HL-60 (cell line): ENCODE data around the gene CHST13.

Experiments used
- GABPA ChIP-seq: IDR thresholded peaks from 2 replicates; pipeline ENCODE4 v1.6.1; 2012; ENCODE audit warnings: low read depth
- POLR2AphosphoS5 ChIP-seq: IDR thresholded peaks from 2 replicates; pipeline ENCODE4 v1.6.1; 2012; ENCODE audit warnings: low read depth
- TF ChIP-seq, protein P1 (sequence below): IDR thresholded peaks from one replicate; pipeline ENCODE4 v1.5.1; 2011; ENCODE audit warnings: low read length, control low read depth, inconsistent platforms; ENCODE audit not compliant: insufficient read depth
- TF ChIP-seq, protein P2 (sequence below): IDR thresholded peaks from 2 replicates; pipeline ENCODE4 v1.6.1; 2012; ENCODE audit warnings: low read depth; ENCODE audit not compliant: insufficient replicate concordance

DNA sequence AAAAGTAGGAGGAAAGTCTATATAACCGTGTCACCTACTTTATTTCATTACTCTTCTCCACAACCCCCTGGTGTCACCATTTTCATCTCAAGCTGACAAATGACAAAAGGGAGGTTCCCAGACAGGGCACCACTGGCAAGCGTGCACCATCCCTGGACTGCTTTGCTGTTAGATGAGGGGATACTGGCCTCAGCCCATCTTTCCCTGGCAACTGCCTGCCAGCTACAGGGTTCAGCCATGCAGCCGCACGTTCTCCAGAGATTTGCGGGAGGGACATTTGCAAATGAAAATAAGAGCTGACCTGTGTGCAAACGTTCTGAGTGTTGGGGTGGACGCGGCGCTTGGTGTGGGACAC is 7.0 kb upstream of the CHST13 start:
- TF ChIP-seq POLR2AphosphoS5 (no peak), GABPA (no peak)
- TF ChIP-seq, protein P1, sequence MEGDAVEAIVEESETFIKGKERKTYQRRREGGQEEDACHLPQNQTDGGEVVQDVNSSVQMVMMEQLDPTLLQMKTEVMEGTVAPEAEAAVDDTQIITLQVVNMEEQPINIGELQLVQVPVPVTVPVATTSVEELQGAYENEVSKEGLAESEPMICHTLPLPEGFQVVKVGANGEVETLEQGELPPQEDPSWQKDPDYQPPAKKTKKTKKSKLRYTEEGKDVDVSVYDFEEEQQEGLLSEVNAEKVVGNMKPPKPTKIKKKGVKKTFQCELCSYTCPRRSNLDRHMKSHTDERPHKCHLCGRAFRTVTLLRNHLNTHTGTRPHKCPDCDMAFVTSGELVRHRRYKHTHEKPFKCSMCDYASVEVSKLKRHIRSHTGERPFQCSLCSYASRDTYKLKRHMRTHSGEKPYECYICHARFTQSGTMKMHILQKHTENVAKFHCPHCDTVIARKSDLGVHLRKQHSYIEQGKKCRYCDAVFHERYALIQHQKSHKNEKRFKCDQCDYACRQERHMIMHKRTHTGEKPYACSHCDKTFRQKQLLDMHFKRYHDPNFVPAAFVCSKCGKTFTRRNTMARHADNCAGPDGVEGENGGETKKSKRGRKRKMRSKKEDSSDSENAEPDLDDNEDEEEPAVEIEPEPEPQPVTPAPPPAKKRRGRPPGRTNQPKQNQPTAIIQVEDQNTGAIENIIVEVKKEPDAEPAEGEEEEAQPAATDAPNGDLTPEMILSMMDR: no peak
- TF ChIP-seq, protein P2, sequence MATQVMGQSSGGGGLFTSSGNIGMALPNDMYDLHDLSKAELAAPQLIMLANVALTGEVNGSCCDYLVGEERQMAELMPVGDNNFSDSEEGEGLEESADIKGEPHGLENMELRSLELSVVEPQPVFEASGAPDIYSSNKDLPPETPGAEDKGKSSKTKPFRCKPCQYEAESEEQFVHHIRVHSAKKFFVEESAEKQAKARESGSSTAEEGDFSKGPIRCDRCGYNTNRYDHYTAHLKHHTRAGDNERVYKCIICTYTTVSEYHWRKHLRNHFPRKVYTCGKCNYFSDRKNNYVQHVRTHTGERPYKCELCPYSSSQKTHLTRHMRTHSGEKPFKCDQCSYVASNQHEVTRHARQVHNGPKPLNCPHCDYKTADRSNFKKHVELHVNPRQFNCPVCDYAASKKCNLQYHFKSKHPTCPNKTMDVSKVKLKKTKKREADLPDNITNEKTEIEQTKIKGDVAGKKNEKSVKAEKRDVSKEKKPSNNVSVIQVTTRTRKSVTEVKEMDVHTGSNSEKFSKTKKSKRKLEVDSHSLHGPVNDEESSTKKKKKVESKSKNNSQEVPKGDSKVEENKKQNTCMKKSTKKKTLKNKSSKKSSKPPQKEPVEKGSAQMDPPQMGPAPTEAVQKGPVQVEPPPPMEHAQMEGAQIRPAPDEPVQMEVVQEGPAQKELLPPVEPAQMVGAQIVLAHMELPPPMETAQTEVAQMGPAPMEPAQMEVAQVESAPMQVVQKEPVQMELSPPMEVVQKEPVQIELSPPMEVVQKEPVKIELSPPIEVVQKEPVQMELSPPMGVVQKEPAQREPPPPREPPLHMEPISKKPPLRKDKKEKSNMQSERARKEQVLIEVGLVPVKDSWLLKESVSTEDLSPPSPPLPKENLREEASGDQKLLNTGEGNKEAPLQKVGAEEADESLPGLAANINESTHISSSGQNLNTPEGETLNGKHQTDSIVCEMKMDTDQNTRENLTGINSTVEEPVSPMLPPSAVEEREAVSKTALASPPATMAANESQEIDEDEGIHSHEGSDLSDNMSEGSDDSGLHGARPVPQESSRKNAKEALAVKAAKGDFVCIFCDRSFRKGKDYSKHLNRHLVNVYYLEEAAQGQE: no peak
